Fibroblast of skin of left quadriceps (primary cell): Measurements from ENCODE around the gene ANAPC2.
A peak's percentile ranks its signal among the peaks of the same experiment; 100 is the strongest.

Experiments
- DNase-seq, 2 experiments: peaks; one replicate each; pipeline ENCODE4 v3.0.0-alpha.2; 2013; ENCODE audit warnings: low read depth in 2 of 2

The ANAPC2 gene

DNA sequence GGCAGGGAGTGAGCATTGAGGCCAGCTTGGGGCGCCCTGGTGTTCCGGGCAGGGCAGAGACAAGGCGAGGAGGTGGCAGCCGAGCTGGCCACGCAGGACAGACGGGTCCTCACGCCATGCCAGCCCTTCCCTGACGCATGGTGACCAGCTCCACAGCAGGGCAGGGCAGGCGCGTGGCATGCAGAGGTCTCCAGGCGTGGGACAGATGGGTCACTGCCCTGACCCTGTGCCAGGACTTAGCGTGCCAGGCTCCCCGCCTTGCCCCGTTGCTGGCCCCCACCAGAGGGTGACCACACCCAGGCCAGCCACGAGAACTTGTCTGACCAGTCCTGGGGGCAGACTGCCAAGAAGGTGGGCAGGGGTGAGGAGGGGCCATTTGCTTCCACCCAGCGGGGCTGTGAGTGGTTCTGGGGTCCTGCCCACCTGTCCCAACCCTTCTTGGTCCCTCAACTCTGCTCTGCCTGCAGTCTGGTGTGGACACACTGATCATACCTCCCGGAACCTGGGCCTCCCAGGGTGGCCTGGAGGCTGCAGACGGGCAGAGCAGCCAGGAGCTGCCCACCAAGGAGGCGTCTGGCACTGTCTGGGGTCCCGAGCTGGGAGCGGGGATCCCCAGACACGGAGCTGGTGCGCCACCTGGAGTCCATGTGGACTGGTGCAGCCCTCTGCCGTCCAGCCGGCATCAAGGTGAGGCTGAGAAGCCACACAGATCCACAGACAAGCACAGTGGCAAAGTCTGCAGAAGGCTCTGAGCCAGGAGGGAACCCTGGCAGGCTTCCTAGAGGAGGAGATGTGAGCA, 38.9 kb upstream of the ANAPC2 start, which contains the start of gene RNF224:
Gene RNF224 (plus strand): TSS at position 449 of the 799 bp plus-strand sequence. CDS start 834 bp downstream, outside the sequence.
- peak; percentile 22 to 36 for DNase-seq

DNA sequence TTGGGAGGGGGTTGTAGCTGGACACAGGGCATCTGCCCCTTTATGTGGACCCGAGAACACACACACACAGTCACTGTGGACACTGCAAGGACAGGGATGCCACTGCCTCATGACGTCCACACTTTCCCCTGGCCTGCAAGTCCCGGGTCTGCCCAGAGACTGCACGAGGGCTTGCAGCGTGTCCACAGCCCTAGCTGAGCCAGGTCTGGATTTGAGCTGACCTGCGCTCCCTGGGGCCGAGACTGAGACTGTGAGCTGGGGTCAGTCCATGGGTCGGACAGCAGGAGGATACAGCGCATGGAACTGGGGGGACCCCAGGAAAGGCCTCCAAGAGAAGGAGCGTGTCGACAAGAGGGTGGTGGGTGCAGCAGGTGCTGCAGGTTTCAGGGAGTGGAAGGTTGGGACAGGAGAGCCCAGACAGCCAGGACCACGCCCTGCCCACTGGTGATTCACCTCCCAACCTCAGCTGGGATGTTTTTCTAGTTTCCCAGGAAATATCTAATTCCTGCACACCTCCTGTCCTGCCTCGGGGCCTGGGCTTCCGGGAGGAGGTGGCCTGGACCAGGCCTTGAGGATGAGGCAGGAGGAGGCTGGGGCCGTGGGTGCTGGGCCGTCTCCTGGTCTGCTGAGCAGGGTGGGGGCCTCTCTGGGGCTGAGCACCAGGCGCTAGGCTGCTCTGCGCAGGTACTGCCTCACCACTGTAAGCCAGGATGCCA, 38.1 kb upstream of the ANAPC2 start:
- DNase-seq, result no peak

DNA sequence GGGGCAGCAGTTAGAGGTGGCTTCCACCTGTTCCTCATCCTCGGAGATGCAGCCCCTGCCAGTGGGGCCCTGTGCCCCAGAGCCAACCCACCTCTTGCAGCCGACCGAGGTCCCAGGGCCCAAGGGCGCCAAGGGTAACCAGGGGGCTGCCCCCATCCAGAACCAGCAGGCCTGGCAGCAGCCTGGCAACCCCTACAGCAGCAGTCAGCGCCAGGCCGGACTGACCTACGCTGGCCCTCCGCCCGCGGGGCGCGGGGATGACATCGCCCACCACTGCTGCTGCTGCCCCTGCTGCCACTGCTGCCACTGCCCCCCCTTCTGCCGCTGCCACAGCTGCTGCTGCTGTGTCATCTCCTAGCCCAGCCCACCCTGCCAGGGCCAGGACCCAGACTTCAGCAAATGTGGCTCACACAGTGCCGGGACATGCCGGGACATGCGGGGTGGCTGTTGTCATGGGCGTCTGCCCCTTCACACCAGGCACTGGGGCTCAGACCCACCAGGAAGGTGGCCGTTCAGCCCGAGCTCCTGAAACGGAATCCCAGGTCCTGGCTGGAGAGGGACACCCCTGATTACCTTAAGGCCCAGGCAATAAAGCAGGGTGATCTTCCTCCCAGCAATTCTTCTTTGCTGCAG, 37.5 kb upstream of the ANAPC2 start:
- no peak for DNase-seq

DNA sequence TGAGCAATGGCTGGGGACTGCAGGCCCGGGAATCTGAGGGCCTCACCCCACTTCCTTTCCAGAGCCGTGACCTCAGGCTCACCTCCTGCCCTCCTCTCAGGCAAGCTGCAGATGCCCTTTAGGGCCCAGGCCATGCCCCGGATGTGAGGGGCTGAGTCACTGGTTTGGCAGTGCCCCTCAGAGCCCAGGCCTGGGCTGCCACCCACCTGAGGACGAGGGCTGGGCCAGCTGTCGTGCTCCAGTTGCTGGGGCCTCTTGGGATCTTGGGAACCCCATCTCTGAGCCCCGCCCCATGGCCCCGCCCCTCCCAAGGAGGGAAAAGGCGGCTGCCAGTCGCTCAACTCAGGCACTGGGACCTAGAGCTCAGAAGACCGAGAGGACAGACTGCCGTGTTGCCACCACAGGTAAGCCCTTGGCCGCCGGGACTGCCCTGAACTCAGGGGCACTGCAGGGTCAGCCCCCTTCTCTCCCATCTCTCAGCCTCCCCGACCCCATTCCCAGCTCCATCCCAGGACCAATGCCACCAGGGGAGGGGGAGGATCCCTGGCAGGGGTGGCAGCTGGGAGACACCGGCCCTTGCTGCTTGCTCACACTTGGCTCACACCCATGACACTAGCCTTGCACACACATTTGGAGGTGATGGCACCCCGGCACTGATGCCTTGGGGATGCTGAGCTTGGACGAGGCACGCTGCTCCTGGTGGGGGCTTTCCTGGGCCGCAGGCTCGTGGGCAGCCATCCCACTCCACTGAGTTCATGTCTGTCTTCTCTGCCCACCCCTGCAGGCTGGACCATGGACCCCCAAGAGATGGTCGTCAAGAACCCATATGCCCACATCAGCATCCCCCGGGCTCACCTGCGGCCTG, 36.7 kb upstream of the ANAPC2 start, which contains the start of gene CYSRT1:
Gene CYSRT1 (plus strand): TSS at position 345 of the 865 bp plus-strand sequence. CDS start 448 bp downstream, at position 793.
- DNase-seq, result no peak

DNA sequence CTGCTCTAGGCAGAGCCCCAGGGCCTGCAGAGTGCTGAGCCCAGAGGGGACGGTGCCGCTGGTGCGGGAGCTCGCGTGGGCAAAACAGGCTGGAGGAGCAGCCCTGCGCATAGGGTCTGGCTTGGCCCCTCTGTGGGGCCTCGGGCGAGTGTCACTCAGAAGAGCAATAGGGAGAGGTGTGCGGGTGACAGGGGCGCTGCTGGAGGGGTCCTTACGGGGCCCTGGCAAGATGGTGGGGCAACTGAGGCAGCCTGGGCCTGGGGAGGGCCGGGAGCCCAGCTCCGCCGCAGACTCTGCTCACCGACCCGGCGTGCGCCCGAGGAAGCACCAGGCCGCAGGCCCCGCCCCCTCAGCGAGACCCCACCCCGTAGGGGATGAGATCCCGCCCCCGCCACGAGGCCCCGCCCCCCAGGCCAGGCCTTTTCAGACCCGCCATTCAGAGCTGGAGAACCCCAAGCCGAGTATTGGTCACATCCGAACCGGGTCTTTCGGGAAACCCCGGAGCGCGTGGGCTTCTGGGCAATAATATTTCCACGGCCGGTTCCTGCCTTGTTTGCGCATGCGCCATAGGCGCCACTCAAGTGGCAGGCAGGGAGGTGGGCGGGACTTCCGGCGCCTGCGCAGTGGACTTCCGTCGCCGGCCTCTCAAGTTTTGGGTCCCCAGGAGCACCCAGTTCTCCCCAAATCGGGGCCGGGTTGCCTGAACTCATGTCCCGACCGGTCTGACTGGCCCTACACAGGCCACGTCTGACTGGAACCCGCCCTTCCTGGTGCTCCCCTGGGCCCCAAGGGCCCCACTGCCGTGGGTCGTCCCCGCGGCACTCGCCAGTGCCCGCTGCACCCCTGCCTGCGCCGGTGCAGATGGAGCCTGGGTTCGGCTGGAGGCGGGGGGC, 35.0 kb upstream of the ANAPC2 start:
- peak; percentile 97 for DNase-seq

DNA sequence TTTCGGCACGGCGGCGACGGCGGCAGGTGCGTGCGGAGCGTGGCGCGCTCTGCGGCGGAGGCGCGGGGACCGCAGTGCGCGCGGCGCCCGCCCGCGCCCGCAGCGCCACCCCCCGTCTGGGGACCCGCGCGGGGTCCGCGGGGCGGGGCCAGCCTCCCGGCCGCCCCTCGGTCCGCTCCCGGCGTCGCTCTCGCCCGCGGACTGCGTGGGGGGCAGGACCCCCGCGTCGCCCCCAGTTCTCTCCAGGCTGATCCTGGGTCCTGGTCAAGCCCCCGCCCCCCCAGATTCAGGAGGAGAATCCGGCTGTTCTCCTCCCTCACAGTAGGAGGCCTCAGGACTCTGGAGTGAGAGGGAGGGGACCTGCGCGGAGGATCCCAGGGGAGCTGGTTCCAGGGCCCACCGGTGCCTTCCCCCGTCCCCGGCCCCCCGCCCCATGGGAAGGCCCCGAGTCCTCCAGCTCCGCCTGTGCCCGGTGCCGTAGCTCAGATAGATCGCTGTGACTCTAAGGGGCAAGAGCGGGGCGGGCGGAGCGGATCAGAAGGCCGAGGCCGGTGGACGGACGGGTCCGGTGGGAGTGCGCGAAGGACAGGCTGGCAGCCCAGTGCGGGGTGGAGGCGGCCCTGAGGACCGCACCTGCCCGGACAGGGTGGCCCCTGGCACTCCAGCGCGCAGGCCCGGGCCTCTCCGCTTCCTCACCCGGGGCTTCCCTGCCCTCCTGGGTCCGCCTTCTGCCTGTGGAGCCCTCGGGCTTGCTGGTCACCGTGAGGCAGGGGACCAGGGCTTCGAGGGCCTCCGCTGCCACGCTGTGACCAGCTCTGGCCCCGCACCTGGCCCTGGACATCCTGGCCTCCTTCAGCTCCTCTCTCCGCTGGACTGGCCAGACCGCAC, 34.1 kb upstream of the ANAPC2 start, which contains the start of gene RNF208:
Gene RNF208 (minus strand): TSS at position 51 of the 888 bp plus-strand sequence. CDS start 1,028 bp downstream, outside the sequence.
- DNase-seq, result no peak

DNA sequence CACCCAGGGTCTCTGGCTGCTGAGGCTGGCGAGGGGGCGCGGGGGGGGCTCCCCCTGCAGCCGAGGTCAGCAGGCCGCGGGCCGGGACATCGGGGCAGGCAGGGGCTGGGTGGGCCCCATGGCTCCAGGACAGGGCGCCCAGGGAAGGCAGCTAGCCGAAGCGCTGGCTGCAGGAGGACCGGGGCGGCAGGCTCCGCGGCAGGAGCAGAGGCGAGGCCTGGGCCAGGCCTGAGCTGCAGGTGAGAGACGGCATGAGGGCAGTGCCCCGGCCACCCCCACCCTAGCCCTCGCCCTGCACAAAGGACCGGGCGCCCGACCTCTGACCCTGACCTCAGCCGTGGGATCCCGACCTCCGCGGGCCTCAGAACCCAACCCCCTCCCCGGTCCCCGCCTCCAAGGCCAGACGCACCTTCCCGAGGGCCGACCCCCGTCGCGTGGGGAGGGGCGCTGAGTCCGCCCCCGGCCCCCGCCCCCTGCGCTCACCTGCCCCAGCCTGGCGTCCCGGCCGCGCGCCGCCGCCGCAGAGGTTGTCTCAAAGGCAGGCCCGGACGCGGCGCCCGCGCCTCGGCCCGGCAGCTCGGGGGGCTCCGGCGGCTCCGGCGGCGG, 33.2 kb upstream of the ANAPC2 start:
- no peak for DNase-seq

DNA sequence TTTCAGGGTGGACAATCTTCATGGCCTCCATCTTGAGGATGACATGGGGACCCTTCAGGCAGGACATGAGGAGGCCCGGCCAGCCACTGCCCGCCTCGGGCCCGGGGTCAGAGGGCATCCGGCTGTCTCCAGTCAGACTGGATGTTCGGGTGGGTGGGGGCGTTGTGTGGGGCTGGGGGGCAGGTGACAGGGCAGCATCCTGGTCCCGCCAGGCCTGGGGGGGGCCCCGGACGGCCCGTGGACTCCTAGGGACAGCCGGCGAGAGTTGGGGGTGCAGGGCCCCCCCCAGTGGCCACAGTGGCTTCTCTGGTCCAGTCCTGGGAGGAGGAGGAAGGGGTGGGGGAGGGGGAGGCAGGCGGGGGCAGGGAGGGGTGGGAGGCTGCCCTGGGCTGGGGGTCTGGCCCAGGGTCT, 32.7 kb upstream of the ANAPC2 start:
- no peak for DNase-seq

DNA sequence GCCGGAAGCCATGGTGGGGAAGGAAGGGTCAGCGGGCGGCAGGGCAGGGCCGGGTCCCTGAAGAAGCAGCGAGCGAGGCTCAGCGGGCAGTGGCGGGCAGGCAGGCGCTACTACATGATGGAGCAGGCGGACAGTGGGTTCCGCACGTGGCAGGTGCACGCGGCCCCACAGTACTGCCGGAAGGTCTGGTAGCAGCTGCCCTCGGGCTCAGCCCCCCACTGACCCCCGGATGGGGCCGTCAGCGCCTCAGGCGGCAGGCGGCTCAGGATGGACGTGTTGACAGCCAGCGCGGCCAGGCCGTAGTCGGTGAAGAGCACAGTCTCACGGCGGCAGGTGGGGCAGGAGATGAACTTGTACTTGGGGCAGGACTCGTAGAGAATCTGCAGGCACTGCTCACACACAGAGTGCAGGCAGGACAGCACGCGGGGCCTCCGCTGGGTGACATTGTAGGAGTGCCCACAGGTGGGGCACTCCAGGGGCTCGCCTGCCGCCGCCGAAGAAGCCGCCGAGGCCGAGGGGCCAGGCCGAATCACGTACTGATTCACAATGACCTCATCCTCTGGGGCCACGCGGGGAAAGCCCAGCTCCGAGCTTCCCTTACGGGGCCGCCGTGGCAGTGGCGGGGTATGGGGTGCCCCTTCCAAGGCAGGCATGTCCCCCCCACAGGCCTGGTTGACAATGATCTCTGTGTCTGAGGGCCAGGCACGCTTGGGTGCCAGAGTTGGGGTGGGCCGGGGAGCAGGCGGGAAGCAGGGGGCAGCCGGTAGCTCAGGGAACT, 32.1 kb upstream of the ANAPC2 start:
- no peak for DNase-seq

DNA sequence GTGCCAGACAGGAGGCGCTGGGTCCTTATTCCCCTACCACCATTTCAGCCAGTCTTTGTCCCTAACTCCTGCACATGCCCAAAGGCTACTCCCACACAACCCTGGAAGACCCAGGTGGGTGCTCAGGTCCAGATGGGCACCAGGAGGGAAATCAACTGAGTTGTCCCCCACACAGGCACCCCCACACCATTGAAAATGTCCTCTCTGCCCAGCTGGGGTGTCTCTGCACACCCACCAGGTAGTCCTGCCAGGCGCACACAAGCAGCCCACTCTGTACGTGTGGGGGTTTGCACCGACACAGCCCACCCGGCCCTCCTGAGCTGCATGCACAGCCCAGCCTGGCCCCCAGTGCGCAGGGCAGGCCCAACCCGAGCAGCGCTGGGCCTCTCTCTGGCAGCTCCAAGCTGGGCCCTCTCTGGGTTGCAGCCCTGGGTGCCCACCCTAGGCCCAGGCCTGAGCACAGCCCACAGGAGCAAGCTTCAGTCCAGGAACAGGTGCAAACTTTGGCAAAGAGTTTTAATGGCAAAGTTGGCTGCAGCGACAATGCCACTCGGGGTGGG, 31.5 kb upstream of the ANAPC2 start:
- DNase-seq, result no peak

DNA sequence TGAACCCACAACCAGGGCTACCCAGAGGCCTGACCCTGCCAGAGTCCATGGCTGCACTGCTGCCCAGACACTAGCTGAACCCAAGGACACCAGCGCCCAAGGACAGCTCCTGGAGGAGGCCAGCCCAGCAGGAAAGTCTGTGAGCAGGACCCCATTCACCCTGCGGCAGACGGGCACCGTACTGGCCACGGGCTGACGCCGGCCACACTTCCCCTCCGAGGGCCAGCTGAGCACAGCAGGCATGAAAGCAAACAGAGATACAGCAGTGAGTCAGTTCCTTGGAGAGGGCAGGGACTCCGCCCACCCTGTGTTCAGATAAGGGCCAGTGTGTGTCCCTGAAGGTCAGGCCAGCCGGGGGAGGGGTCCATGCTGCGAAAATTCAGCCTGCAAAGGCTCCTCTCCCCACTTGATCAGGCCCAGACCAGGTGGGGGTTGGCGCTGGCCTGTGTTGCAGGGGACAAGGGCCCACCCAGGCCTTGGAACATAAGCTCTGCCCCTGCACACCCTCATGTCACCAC, 30.5 kb upstream of the ANAPC2 start:
- DNase-seq, result no peak

DNA sequence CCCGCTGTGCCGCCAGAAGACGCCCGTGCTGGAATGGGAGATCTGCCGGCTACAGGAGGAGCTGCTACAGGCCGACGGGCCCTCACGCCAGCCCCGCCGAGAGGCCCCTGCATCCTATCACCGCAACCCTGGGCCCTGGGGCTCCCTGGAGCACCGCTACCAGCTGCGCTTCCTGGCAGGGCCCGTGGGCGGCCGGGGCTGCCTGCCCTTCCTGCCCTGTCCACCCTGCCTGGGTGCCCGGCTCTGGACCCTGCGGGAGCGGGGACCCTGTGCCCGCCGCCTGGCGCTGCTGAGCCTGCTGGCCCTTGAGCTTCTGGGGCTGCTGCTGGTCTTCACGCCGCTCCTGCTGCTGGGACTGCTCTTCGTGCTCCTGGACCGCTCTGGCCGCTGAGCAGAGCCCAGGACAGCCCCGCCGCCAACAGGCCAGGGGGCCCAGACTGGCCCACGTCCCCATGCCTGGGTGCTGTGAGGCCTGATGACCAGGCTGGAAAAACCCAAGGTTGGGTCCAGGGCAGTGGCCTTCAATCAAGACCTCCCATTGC, 29.9 kb upstream of the ANAPC2 start:
- no peak for DNase-seq

DNA sequence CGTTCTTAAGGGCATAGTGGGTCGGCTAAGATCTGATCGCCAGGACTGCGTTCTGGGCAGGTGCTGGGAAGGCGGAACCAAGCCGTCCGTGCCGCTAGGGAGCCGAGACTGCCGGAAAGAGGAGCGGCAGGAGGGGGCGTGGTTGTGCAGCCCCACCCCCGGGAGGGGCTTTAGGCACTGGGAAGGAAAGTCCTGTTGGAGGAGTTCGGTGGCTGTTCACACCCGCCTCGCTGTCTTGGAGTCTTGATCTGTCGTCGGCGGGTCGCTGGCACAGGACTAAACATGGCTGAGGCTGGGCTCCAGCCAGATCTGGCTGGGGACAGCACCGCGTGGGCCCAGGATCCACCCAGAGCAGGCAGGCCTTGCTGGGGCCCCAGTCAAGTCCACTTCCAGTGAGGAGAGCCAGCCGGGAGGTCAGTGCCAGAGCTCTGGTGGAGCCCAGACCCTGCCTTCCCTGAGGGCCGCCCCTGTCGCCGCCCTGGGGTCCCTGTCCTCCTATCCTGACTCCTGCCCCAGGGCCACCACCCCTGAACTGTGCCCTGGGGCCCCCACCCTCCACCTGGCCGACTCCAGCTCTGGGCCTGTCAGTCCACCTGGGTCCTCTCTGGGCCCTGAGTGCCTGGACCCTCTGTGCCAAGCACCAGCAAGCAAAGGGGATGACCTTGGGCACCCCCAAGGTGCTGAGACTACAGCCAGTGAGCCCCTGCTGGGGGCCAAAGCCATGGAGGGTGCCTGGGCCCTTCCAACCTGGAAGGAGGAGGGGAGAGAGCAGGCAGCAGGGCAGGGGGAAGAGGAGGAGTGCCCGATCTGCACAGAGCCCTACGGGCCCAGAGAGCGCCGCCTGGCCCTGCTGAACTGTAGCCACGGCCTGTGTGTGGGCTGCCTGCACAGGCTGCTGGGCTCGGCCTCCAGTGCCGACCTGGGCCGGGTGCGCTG, 29.2 kb upstream of the ANAPC2 start:
- no peak for DNase-seq

DNA sequence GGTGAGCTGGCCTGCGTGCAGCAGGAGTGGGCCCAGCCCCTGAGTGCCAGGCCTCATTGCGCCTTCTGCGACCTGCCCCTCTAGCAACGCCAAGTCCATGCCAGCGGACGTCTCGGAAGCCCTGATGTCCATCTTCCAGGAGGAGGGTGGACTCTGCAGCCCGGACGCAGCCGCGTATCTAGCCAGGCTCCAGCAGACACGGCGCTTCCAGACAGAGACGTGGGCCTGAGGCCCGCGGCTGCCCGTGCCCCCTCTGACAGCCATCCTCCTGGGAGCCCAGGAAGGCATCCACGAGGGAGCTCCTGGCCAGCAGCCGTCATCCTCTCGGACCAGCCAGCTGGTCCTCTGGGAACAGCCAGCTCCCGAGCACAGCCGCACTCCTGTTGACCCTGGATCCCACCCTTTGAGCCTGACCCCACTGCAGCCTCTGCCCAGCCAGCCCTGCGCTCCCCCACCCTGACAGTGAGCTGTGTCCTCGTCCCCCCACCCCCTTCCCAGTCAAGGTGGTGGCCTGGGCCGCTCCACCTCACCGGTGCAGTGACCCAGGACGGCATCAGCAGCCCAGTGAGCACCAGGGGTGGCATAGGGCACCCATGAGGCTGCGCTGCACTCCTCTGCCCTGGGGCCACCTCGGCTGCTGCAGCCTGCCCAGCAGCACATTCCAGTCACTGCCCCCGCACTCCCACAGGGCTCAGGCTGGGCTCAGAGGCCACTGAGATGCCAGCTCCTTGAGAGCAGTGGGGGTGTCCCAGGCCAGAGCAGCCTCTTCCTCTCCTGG, 28.0 kb upstream of the ANAPC2 start:
- no peak for DNase-seq
